Measurements from ENCODE around the gene ACP6. TPM values are rescaled to one million over a fixed set of nuclear protein-coding genes. Genes with fewer than 3 reads are reported as not detected.
"Not testable (repeated sequence)": the region's sequence is repeated elsewhere in the genome, so short reads cannot be mapped to it uniquely, and the experiment has no call there.

ACP6 gene
- total RNA-seq, 1 experiment from 2014 or later: 31.2 TPM

DNA sequence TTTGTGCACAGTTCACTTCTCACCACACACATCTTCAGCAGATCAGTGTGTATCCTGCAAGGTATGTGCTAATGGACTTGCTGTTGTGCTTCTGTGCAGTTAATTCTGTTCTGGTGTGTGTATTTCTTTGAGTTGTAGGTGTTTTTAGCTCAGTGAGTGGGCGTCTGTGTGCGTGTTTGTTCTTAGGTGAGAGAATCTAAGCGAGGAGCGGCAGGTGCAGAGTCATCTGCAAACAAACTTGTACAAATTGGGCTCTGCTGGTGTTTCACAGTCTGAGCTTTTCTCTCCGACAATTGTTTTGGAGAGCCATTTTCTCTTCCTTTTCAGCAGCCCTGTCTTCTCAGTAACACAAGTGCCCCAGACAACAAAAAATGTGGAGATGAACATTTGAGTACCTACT, 43.6 kb downstream of the ACP6 start:
- in situ Hi-C loops (cut with HindIII; ENCODE audit: low pct_unique_long_range_greater_than_20kb, low sequenced_read_pairs): no loop called here

DNA sequence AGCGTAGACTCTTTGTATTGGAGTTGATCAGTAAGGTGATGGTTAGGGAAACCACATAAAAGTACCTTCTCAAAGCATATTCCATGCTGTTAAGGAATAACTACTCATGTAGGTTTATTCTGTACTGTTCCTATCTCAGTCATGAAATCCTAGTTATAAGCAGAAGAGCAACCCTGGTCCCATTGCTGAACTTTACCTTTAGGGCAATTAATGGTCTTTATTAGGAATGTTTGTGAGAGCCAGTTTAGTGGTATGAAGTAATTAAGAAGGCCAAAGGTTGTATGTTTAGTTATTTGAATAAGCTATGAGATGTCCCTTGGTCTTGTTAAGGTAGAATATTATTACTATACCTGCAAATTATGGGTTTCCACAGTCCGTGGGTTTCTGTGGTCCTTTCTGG, 44.0 kb downstream of the ACP6 start:
- in situ Hi-C loops (cut with HindIII; ENCODE audit: low pct_unique_long_range_greater_than_20kb, low sequenced_read_pairs): no loop called here
- no peak for DNase-seq (ENCODE audit: low read depth)

More for the DNA sequence above, 43.6 kb downstream of the ACP6 start:
- DNase-seq (ENCODE audit: low read depth): no peak

DNA sequence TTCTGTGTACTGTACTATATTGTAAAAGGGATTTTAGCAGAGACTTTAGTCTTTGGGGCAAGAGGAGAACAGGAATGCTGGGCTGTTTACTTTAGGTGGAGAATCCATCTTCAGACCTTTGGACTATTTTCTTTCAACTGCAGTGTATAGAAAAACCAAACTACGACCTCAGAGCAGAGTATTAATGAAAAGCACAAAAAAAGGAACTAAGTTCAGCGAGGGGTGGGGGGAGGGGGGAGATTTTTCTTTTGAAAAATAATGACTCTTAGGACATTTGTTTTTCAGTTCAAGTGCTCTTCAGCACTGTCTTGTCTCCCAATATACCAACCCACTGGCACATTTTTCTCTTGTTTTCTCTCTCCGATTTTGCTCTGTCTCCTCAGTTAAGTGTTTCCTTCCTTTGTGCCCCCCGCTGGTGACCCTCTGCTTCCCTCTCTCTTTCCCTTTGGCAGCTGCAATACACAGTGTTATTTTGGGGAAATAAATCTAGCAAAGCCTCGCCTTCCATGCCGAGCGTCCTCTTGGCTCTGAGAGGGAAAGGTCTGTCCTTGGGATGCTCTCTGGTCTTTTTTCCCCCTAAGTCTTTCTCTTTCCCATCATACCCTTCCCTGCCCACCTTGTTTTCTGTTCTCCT, 44.8 kb downstream of the ACP6 start:
- no peak for DNase-seq (ENCODE audit: low read depth)
- in situ Hi-C loops (cut with HindIII; ENCODE audit: low pct_unique_long_range_greater_than_20kb, low sequenced_read_pairs): no loop called here

DNA sequence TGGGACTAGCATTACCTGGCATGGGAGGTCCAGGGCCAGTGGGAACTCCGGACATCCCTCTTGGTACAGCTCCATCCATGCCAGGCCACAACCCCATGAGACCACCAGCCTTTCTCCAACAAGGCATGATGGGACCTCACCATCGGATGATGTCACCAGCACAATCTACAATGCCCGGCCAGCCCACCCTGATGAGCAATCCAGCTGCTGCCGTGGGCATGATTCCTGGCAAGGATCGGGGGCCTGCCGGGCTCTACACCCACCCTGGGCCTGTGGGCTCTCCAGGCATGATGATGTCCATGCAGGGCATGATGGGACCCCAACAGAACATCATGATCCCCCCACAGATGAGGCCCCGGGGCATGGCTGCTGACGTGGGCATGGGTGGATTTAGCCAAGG, 45.8 kb downstream of the ACP6 start:
- DNase-seq (ENCODE audit: low read depth): no peak
- in situ Hi-C loops (cut with HindIII; ENCODE audit: low pct_unique_long_range_greater_than_20kb, low sequenced_read_pairs): no loop called here

DNA sequence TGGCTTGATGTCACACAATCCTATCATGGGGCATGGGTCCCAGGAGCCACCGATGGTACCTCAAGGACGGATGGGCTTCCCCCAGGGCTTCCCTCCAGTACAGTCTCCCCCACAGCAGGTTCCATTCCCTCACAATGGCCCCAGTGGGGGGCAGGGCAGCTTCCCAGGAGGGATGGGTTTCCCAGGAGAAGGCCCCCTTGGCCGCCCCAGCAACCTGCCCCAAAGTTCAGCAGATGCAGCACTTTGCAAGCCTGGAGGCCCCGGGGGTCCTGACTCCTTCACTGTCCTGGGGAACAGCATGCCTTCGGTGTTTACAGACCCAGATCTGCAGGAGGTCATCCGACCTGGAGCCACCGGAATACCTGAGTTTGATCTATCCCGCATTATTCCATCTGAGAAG, 46.3 kb downstream of the ACP6 start:
- in situ Hi-C loops (cut with HindIII; ENCODE audit: low pct_unique_long_range_greater_than_20kb, low sequenced_read_pairs): no loop called here
- no peak for DNase-seq (ENCODE audit: low read depth)

DNA sequence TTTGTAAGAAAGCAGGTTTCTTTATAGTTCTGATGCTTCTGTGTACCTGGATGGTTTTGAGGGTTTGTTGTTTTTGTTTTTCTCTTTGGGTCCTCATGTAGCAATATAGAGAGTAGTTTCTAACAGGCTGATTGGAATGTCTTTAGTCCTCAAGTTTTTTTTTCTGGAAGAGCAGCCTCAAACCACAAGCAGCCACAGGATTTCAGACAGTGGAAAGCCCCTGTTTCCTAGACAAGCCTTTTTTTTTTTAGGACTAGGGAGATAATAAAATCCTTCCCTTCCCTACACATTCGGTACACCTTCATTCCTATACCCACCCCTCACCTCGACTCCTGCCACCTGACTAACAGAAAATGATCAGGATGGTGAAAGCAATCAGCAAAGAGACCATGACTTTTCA, 47.6 kb downstream of the ACP6 start:
- in situ Hi-C loops (cut with HindIII; ENCODE audit: low pct_unique_long_range_greater_than_20kb, low sequenced_read_pairs): no loop called here
- no peak for DNase-seq (ENCODE audit: low read depth)

DNA sequence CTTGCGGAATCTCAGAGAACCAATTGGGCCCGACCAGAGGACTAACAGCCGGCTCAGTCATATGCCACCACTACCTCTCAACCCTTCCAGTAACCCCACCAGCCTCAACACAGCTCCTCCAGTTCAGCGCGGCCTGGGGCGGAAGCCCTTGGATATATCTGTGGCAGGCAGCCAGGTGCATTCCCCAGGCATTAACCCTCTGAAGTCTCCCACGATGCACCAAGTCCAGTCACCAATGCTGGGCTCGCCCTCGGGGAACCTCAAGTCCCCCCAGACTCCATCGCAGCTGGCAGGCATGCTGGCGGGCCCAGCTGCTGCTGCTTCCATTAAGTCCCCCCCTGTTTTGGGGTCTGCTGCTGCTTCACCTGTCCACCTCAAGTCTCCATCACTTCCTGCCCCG, 49.8 kb downstream of the ACP6 start:
- no peak for DNase-seq (ENCODE audit: low read depth)
- in situ Hi-C loops (cut with HindIII; ENCODE audit: low pct_unique_long_range_greater_than_20kb, low sequenced_read_pairs): no loop called here

DNA sequence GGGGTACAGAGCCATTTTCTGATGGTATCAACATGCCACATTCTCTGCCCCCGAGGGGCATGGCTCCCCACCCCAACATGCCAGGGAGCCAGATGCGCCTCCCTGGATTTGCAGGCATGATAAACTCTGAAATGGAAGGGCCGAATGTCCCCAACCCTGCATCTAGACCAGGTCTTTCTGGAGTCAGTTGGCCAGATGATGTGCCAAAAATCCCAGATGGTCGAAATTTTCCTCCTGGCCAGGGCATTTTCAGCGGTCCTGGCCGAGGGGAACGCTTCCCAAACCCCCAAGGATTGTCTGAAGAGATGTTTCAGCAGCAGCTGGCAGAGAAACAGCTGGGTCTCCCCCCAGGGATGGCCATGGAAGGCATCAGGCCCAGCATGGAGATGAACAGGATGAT, 50.6 kb downstream of the ACP6 start:
- in situ Hi-C loops (cut with HindIII; ENCODE audit: low pct_unique_long_range_greater_than_20kb, low sequenced_read_pairs): no loop called here
- DNase-seq (ENCODE audit: low read depth): no peak

DNA sequence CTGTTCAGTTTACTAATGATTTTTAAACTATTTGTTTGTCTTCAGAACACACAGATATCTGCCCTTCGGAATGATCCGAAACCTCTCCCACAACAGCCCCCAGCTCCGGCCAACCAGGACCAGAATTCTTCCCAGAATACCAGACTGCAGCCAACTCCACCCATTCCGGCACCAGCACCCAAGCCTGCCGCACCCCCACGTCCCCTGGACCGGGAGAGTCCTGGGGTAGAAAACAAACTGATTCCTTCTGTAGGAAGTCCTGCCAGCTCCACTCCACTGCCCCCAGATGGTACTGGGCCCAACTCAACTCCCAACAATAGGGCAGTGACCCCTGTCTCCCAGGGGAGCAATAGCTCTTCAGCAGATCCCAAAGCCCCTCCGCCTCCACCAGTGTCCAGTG, 51.6 kb downstream of the ACP6 start:
- in situ Hi-C loops (cut with HindIII; ENCODE audit: low pct_unique_long_range_greater_than_20kb, low sequenced_read_pairs): no loop called here

DNA sequence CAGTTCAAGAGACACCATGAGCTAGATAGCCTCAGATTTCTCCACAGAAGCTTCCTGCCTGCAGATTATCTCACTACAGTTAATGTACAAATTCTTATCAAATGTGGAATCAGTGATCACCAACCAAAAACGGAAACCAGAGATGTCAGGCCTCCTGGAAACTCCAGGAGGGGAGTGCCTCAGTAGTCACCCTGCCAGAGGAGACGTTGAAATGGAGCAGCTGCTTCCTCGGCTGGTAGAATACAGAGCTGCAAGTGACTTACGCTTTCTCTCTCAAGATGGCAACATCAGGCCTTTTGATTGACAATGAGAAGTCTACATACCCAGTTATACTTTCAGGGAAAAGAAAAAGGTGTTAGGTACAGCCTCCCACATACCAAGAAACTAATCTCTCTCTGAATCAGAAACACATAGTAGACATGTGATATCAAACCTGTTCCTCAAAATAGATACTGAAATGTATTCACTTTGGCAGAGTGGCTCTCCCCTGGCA, 52.2 kb downstream of the ACP6 start:
- in situ Hi-C loops (cut with HindIII; ENCODE audit: low pct_unique_long_range_greater_than_20kb, low sequenced_read_pairs): no loop called here
- DNase-seq (ENCODE audit: low read depth): no peak

More for the DNA sequence above, 51.6 kb downstream of the ACP6 start:
- DNase-seq (ENCODE audit: low read depth): no peak

DNA sequence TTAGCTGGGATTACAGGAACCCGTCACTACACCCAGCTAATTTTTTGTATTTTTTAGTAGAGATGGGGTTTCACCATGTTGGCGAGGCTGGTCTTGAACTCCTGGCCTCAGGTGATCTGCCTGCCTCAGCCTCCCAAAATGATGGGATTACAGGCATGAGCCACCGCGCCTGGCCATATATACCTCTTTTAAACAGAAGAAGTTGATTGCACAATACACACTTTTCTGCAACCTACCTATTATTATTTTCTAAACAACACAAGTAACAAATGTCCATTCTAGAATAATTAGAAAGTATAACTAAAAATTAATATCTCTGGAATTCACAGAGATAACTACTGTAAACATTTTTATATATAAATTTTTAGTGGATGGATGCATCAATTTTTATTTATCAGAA, 55.4 kb downstream of the ACP6 start:
- DNase-seq (ENCODE audit: low read depth); in situ Hi-C loops (cut with HindIII; ENCODE audit: low pct_unique_long_range_greater_than_20kb, low sequenced_read_pairs): not testable (repeated sequence)

DNA sequence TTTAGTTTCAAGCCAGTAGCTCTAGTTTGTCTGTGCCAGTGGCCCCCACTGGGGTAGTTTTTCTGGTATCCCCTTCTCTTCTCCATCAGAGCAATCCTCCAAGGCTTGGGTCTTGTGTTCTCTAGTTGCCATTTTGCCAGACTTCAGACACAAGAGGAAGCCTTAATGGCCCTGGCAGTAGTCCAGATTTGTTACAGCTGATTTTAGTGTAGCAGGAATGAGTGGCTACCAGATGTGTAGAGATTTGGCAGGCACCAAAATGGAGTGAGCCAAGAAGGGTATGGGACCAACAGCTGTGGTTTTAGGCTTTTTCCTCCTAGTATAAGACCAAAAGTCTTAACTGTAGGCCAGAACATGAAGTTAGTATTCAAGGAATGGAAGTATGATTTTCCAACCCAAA, 56.8 kb downstream of the ACP6 start:
- in situ Hi-C loops (cut with HindIII; ENCODE audit: low pct_unique_long_range_greater_than_20kb, low sequenced_read_pairs): no loop called here

DNA sequence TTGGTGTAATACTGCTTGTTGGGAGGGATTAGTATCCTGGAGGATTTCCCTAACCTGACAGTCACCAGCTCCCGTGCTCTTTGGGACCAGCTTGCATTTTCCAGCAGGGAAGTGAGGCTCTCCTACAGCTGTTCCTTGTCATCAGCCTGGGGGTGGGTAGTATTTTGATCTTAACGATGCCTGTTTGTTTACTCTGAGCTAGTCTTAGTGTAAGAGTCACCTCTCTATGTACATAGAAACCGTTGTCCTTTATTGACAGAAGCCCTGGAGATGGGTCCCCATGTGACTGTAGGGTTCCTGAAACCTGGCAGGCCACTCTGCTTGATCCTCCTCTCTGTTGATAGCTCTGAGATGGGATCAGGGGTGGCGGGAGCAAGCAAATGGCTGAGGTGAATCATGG, 58.0 kb downstream of the ACP6 start:
- in situ Hi-C loops (cut with HindIII; ENCODE audit: low pct_unique_long_range_greater_than_20kb, low sequenced_read_pairs): no loop called here
- DNase-seq (ENCODE audit: low read depth): no peak

More for the DNA sequence above, 56.8 kb downstream of the ACP6 start:
- DNase-seq (ENCODE audit: low read depth): no peak

DNA sequence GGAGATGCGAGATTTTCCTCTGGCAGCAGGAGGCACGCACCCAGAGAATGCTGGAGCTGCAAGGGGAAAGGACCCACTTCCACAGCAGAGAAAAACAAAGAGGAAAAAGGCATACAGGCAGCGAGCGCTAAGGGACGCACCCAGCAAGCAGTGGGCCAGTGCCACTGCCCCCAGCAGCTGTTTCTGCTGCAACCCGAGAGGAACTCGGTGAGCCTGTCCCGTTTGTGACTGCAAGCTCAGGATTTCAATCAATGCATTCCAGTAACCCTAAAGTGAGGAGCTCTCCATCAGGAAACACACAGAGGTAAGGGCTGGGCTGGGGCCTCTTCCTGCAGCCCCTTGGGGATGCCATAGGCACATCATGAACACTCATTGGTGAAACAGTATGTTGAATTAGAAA, 58.7 kb downstream of the ACP6 start:
- in situ Hi-C loops (cut with HindIII; ENCODE audit: low pct_unique_long_range_greater_than_20kb, low sequenced_read_pairs): no loop called here
- no peak for DNase-seq (ENCODE audit: low read depth)

DNA sequence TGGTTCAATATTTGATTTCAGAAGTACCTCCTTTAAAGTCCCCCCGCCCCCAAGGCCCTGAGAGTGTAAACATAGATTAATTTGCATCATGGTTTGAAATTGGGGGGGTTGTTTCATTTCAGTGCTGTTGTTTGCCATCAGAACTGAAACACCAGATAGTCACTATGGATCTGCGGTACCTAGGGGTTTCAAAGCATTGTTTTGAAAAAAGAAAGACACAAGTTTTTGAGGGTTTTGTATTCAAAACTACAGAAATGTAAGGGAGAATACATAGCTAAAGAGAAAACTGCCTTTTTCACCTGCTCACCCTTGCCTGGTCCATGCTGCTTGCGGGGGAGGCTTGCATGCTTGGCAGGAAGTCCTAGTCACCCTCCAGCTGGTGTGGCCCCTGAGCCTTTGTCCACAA, 59.3 kb downstream of the ACP6 start:
- in situ Hi-C loops (cut with HindIII; ENCODE audit: low pct_unique_long_range_greater_than_20kb, low sequenced_read_pairs): no loop called here
- no peak for DNase-seq (ENCODE audit: low read depth)

DNA sequence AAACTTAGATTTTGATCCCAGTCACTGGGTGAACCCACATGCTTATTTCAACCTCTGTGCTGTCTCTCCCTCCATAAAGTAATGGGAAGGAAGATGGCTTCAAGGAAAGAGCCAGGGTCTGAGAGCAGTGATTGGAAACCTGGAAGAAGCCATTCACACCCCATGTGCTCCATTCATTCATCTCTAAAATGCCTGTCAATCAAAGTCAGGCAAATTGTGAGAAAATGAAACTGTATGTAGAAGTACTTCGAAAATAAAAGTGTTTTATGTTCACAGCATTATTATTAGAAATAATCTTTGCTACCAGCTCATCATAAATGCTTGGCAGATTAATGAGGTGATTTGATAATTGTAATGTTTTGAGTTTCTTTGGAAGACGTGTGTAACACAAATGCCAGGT, 61.0 kb downstream of the ACP6 start:
- in situ Hi-C loops (cut with HindIII; ENCODE audit: low pct_unique_long_range_greater_than_20kb, low sequenced_read_pairs): no loop called here
- DNase-seq (ENCODE audit: low read depth): no peak

DNA sequence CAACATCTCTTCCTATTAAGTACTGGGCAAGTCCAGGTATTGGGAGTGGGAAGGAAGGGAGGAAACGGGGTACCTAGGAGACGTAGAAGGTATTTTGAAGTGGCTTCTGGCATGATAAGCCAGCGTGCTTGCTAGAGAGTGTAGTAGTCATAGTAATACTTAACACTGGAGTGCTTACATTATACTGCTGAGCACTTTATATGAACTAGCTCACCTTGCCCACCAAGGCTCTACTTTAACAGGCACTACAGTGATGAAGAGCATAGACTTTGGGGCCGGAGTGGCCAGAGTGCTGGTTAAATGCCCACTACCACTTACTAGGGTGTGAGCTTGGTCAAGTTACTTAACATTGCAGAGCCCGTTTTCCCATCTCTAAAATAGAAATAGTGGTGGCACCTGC, 61.7 kb downstream of the ACP6 start:
- in situ Hi-C loops (cut with HindIII; ENCODE audit: low pct_unique_long_range_greater_than_20kb, low sequenced_read_pairs): no loop called here
- no peak for DNase-seq (ENCODE audit: low read depth)

DNA sequence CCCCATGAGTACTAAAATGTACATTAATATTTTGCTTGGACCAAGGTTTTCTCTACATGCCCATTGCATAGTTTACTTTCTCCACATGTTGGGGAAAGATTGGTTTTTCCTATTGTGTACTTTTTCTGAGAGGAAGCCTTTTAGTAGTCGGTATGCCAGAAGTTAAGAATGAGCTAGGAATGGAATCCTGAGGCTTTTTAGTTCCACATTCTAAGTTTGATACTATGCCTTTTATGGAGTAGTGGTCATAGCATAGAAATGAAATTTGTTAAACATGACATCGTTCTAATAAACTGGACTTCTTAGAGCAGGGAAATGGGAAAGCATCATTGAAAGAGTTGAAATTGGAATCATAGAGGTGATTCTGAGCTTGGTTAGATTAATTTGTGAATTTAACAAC, 64.7 kb downstream of the ACP6 start:
- DNase-seq (ENCODE audit: low read depth): no peak
- in situ Hi-C loops (cut with HindIII; ENCODE audit: low pct_unique_long_range_greater_than_20kb, low sequenced_read_pairs): no loop called here

DNA sequence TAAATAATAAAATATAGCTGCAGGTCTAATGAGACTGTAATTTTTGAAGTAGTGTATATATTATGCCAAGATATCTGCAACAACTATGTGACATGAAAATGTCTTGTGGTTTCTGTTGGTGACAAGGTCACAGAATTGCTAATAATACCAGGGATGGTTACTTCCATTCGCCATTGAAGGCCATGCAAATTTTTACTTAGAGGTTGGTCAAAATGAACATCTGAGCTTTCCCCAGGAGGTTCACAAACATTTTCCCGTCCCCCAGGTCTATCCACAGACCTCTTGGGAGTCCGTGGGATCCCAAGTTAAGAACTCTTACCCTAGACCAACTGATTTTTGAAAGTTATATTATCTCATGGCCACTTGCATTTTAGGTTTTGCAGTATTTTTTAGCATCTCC, 66.3 kb downstream of the ACP6 start:
- in situ Hi-C loops (cut with HindIII; ENCODE audit: low pct_unique_long_range_greater_than_20kb, low sequenced_read_pairs): no loop called here

More for the DNA sequence above, 66.3 kb downstream of the ACP6 start:
- DNase-seq (ENCODE audit: low read depth): no peak
